Testis (tissue), 2 donors: Measurements from ENCODE around the gene TCP11.

Source experiments
- POLR2A ChIP-seq: fragments of 450-650 bp; IDR thresholded peaks from one replicate; pipeline ENCODE4 v1.6.1; 2017; ENCODE audit warnings: antibody characterized with exemption, mild to moderate bottlenecking, moderate library complexity
- TF ChIP-seq, protein P1 (sequence below), 3 experiments: fragments of 450-650 bp in 2 of 3; fragments of 200-600 bp in 1 of 3; sonication (generic) in 1 of 3; IDR thresholded peaks; one replicate each; pipeline ENCODE4 v1.5.1; 2016 to 2019; ENCODE audit warnings: antibody characterized with exemption in 3 of 3, mild to moderate bottlenecking in 2 of 3, moderate library complexity in 1 of 3

DNA sequence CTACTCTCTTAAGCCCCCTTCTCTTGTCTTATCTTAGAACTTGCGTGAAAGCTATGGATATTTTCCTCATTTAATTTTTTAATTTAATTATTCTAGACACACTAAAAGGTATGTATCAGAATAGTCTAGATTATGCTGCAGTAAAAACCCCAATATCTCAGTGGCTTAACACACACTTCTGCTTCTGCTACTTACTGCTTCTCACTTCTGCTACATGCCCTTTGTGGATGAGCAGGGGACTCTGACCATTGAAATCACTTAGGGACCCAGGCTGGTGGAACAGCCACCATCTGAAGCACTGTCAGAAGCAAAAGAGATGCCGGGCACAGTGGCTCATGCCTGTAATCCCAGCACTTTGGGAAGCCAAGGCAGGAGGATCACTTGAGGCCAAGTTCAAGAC lies 45.4 kb upstream of the TCP11 start:
- TF ChIP-seq, protein P1, sequence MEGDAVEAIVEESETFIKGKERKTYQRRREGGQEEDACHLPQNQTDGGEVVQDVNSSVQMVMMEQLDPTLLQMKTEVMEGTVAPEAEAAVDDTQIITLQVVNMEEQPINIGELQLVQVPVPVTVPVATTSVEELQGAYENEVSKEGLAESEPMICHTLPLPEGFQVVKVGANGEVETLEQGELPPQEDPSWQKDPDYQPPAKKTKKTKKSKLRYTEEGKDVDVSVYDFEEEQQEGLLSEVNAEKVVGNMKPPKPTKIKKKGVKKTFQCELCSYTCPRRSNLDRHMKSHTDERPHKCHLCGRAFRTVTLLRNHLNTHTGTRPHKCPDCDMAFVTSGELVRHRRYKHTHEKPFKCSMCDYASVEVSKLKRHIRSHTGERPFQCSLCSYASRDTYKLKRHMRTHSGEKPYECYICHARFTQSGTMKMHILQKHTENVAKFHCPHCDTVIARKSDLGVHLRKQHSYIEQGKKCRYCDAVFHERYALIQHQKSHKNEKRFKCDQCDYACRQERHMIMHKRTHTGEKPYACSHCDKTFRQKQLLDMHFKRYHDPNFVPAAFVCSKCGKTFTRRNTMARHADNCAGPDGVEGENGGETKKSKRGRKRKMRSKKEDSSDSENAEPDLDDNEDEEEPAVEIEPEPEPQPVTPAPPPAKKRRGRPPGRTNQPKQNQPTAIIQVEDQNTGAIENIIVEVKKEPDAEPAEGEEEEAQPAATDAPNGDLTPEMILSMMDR (IDR thresholded peaks at IDR 0.05) = no peak
- TF ChIP-seq POLR2A = no peak
